OCI-LY1 (cell line): ENCODE results near the gene RPS6KL1.

ENCODE experiments used
- H2AFZ ChIP-seq: fragments of 200-600 bp; sonication (generic), shearing (Covaris generic); 2 replicates; pipeline ENCODE4 v1.6.0; 2014; ENCODE audit warnings: antibody characterized with exemption, mild to moderate bottlenecking, low read length
- H3F3A ChIP-seq: fragments of 200-600 bp; sonication (generic), shearing (Covaris generic); 2 replicates; pipeline ENCODE4 v1.6.0; 2014; ENCODE audit warnings: mild to moderate bottlenecking, antibody characterized with exemption, low read length, moderate library complexity; ENCODE audit not compliant: insufficient read depth
- H3K27ac ChIP-seq: fragments of 200-600 bp; sonication (generic); 2 replicates; pipeline ENCODE4 v1.5.1; 2014; ENCODE audit warnings: low read length, mixed run types, mild to moderate bottlenecking, low read depth; ENCODE audit not compliant: poor library complexity, severe bottlenecking
- H3K27me3 ChIP-seq: fragments of 200-600 bp; sonication (generic); 2 replicates; pipeline ENCODE4 v1.6.0; 2014; ENCODE audit warnings: antibody characterized with exemption, mild to moderate bottlenecking, low read length, moderate library complexity; ENCODE audit not compliant: insufficient read depth
- H3K36me3 ChIP-seq: fragments of 200-600 bp; sonication (generic); 2 replicates; pipeline ENCODE4 v1.6.1; 2014; ENCODE audit warnings: mild to moderate bottlenecking, antibody characterized with exemption, low read length, moderate library complexity, mixed read lengths; ENCODE audit not compliant: insufficient read depth
- H3K4me1 ChIP-seq: fragments of 200-600 bp; sonication (generic); 2 replicates; pipeline ENCODE4 v1.5.1; 2014; ENCODE audit warnings: mild to moderate bottlenecking, low read length, moderate library complexity; ENCODE audit not compliant: insufficient read depth, severe bottlenecking
- H3K4me2 ChIP-seq: fragments of 200-600 bp; sonication (generic), shearing (Covaris generic); 2 replicates; pipeline ENCODE4 v1.6.1; 2014; ENCODE audit warnings: low read length
- H3K4me3 ChIP-seq: fragments of 200-600 bp; sonication (generic); 2 replicates; pipeline ENCODE4 v1.5.1; 2014; ENCODE audit warnings: low read length, low read depth, mild to moderate bottlenecking, mixed read lengths; ENCODE audit not compliant: poor library complexity, severe bottlenecking
- H3K79me2 ChIP-seq: fragments of 200-600 bp; shearing (Covaris generic); 2 replicates; pipeline ENCODE4 v1.6.1; 2016; ENCODE audit warnings: mixed run types, low read length, mixed read lengths; ENCODE audit not compliant: insufficient read depth
- H3K9ac ChIP-seq: fragments of 200-600 bp; sonication (generic), shearing (Covaris generic); 2 replicates; pipeline ENCODE4 v1.6.1; 2014; ENCODE audit warnings: mild to moderate bottlenecking, low read length, mixed read lengths
- H3K9me2 ChIP-seq: fragments of 200-600 bp; sonication (generic), shearing (Covaris generic); 2 replicates; pipeline ENCODE4 v1.6.1; 2014; ENCODE audit warnings: low read depth, mild to moderate bottlenecking, low read length, mixed read lengths
- H3K9me3 ChIP-seq: fragments of 200-600 bp; shearing (Covaris generic); 2 replicates; pipeline ENCODE4 v1.6.1; 2014; ENCODE audit warnings: low read length, mixed read lengths
- H4K20me1 ChIP-seq: fragments of 200-600 bp; sonication (generic), shearing (Covaris generic); 2 replicates; pipeline ENCODE4 v1.6.0; 2016; ENCODE audit warnings: mild to moderate bottlenecking, low read length; ENCODE audit not compliant: insufficient read depth
- CTCF ChIP-seq: fragments of 200-600 bp; sonication (generic), shearing (Covaris generic); IDR thresholded peaks from 2 replicates; pipeline ENCODE4 v1.5.1; 2017; ENCODE audit warnings: mild to moderate bottlenecking, antibody characterized with exemption, low read length, moderate library complexity, mixed read lengths
- EZH2 ChIP-seq: fragments of 200-600 bp; sonication (generic), shearing (Covaris generic); IDR thresholded peaks from 2 replicates; pipeline ENCODE4 v1.8.0; 2017; ENCODE audit warnings: borderline replicate concordance, mixed run types, mild to moderate bottlenecking, antibody characterized with exemption, low read length, moderate library complexity, mixed read lengths

The RPS6KL1 gene

GRCh38 chr14:74858022-74858421 lies 65.0 kb downstream of the RPS6KL1 start:
- Histone ChIP-seq H2AFZ (no peak overlapping the region), H3K9me3 (no peaks in the 10 kb centered on the region), H3K36me3 (no peaks in the 10 kb centered on the region), H3K4me1 (no peaks in the 10 kb centered on the region), H3K9me2 (no peaks in the 10 kb centered on the region), H3K27ac (no peak overlapping the region), H3K4me3 (no peak overlapping the region), H3F3A (no peaks in the 10 kb centered on the region), H3K9ac (no peak overlapping the region), H4K20me1 (no peaks in the 10 kb centered on the region), H3K79me2 (no peaks in the 10 kb centered on the region), H3K4me2 (no peak overlapping the region), H3K27me3 (no peaks in the 10 kb centered on the region; the same call in 1 of the 2 replicates)
- TF ChIP-seq EZH2 (no peak), CTCF (no peak)

GRCh38 chr14:74856366-74856765 lies 66.7 kb downstream of the RPS6KL1 start:
- H3K4me3 ChIP-seq, result no peak overlapping the region
- H3K27ac ChIP-seq, result no peak overlapping the region
- no peaks in the 10 kb centered on the region for H3K79me2 ChIP-seq
- H2AFZ ChIP-seq, result no peak overlapping the region
- TF ChIP-seq CTCF (no peak), EZH2 (no peak)
- no peaks in the 10 kb centered on the region for H3K9me3 ChIP-seq
- no peaks in the 10 kb centered on the region for H3F3A ChIP-seq
- no peaks in the 10 kb centered on the region for H3K27me3 ChIP-seq
- H3K9me2 ChIP-seq, result no peaks in the 10 kb centered on the region
- H3K36me3 ChIP-seq, result no peaks in the 10 kb centered on the region
- H4K20me1 ChIP-seq, result no peaks in the 10 kb centered on the region
- H3K4me2 ChIP-seq, result no peak overlapping the region
- no peaks in the 10 kb centered on the region for H3K4me1 ChIP-seq
- H3K9ac ChIP-seq, result no peak overlapping the region

GRCh38 chr14:74855945-74856344 lies 67.1 kb downstream of the RPS6KL1 start:
- Histone ChIP-seq H3K4me1 (no peaks in the 10 kb centered on the region), H3K4me2 (no peak overlapping the region), H3K9me3 (no peaks in the 10 kb centered on the region), H3K27ac (no peak overlapping the region), H3K9ac (no peak overlapping the region), H3K4me3 (no peak overlapping the region), H3K36me3 (no peaks in the 10 kb centered on the region), H2AFZ (no peak overlapping the region), H3K9me2 (no peaks in the 10 kb centered on the region), H3K27me3 (no peaks in the 10 kb centered on the region), H4K20me1 (no peaks in the 10 kb centered on the region), H3K79me2 (no peaks in the 10 kb centered on the region), H3F3A (no peaks in the 10 kb centered on the region)
- TF ChIP-seq CTCF (no peak), EZH2 (no peak)
